Adipocyte (in vitro differentiated cells): Measurements from ENCODE around the gene BACH2.

ENCODE experiments used
- DNase-seq: peaks from one replicate; pipeline ENCODE4 v3.0.0-alpha.2; 2015; ENCODE audit warnings: low read depth
- H3K27me3 ChIP-seq: replicated peaks from 2 replicates; pipeline ENCODE4 v1.7.0; 2013; ENCODE audit warnings: mild to moderate bottlenecking, low read length, moderate library complexity; ENCODE audit not compliant: control insufficient read depth, insufficient read depth
- H3K36me3 ChIP-seq: 2 replicates; pipeline ENCODE4 v1.7.0; 2013; ENCODE audit warnings: low read length, mild to moderate bottlenecking, moderate library complexity; ENCODE audit not compliant: control insufficient read depth, insufficient read depth, severe bottlenecking
- H3K4me1 ChIP-seq: 2 replicates; pipeline ENCODE4 v1.7.0; 2013; ENCODE audit warnings: mild to moderate bottlenecking, low read length, moderate library complexity; ENCODE audit not compliant: control insufficient read depth, insufficient read depth
- H3K4me3 ChIP-seq: 2 replicates; pipeline ENCODE4 v1.7.0; 2013; ENCODE audit warnings: mild to moderate bottlenecking, low read length, moderate library complexity
- H3K9ac ChIP-seq: 2 replicates; pipeline ENCODE4 v1.7.0; 2013; ENCODE audit warnings: mild to moderate bottlenecking, low read length, moderate library complexity
- H3K9me3 ChIP-seq: 2 replicates; pipeline ENCODE4 v1.7.0; 2013; ENCODE audit warnings: mild to moderate bottlenecking, low read length, moderate library complexity; ENCODE audit not compliant: control insufficient read depth

BACH2 gene

DNA sequence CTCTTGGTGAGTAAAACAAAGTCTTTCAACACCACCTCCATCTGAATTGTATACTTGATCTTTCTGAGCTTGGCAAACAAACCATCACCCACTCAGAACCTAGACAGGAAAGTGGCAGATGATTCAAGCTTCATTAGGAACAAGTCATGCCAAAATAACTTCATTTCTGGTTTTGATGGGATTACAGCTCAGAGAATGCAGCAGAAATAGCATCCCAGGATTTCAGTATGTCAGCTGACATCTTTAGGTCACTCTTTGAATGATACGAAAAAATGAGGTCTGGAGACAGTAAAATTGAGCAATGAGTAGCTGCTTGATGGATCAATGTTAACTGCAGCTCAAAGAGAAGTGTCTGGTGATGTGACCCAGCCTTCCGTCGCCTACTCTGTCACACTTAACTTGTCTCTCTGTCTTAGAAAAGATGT lies 310.0 kb downstream of the BACH2 start:
- H3K4me3 ChIP-seq, result no peak overlapping the region
- no peak for DNase-seq
- no peaks in the 10 kb centered on the region for H3K9me3 ChIP-seq
- peaks cover 39% of the 10 kb centered on the region for H3K4me1 ChIP-seq
- H3K27me3 ChIP-seq, result no peaks in the 10 kb centered on the region
- H3K36me3 ChIP-seq, result no peaks in the 10 kb centered on the region
- H3K9ac ChIP-seq, result no peak overlapping the region

DNA sequence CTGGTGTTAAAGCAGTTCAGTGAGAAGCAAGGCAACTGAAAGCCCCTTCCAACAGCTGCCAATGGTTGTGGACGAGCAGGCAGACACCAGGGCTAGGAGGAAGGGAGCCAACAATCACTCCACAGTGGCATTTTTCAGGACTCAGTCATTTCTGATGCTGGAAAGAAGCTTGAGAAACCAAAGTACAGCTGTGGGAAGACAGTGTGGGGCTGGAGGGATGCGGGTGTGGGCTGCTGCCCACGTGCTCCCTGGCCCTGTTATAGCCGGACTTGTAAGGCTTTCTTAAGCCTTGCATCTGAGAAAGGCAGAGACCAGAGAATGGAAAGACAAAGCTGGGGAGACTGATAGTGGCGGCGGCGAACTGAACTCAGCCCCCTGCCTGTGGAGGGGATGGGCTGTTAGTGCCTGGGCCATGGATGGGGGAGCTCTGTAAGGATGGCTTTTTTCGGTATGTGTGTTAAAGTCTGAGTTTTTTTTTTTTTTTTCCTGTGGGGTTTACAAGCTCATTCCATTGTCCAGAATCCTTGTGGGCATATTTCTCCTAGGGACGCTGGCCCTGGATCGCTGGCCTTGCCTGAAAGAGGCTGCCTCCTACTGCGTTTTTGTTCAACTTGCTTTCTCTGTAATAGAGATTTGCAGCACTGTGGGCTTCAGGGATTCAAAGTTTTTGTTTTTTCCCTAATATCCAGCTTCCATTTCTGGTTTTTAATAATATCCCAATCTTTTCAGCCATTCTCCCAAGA lies 310.7 kb downstream of the BACH2 start:
- peak; percentile 48 for DNase-seq
- Histone ChIP-seq H3K9me3 (no peaks in the 10 kb centered on the region), H3K4me1 (peaks cover 39% of the 10 kb centered on the region), H3K4me3 (peak overlapping the region; percentile 57), H3K36me3 (no peaks in the 10 kb centered on the region), H3K9ac (peak overlapping the region; percentile 40), H3K27me3 (no peaks in the 10 kb centered on the region)

DNA sequence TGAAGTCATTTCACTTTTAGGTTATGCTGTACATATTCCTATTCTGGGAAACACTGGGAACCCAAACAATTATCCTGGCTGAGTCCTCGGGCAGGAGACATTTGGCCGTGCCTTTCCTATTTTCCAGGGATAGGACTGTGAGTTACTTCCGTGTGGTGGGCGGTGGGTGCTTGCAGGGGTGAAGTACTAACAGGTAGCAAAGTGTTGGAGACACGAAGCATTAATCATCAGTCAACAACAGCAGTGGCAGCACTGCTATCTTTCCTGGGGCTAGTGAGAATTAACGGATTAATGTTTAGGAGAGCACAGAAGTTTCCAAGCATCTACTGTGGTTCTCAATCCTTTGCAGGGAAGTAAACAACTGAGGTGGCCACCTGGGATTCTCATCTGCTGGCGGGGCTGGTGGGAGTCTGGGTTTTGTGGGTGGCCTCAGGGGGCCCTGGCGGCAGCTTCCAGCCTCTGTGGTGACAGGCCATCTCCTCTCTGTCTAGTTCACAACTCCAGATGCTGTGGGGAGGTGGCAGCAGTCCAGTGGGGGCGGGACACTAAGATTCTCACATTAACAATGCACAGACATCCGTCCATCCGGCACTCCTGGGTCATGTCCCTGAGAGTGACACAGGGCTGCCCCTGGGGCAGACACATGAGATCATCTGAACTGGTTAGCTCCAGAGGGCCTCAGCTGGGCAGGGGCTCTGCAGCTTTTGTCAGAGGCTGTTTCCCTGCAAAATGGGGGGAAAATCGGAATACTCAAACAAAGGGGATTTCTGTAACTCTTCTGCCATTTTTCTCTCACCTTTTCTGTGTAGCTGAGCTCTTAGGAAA lies 311.5 kb downstream of the BACH2 start:
- no peaks in the 10 kb centered on the region for H3K27me3 ChIP-seq
- H3K4me3 ChIP-seq, result peak overlapping the region; percentile 57
- H3K4me1 ChIP-seq, result peaks cover 38% of the 10 kb centered on the region
- no peaks in the 10 kb centered on the region for H3K9me3 ChIP-seq
- no peaks in the 10 kb centered on the region for H3K36me3 ChIP-seq
- H3K9ac ChIP-seq, result peak overlapping the region; percentile 37
- DNase-seq, result no peak

DNA sequence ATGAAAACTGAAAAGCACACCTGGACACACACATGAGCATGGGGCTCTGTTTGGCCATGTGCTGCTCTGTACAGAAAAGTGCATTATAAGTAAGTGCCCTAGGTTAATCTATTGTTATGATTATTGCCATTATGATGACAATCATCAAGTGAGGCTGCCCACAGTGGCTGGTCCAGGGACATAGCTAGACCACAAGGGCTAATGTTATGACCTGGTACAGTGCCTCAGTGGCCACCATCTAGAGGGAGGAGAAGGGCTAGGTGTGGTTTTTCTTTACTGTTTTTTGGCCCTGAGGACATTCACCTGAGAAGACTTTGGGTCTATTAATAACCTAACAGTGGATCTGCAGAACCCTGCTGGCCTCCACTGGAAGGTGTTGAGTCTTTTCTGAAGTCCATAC lies 316.3 kb downstream of the BACH2 start:
- H3K4me3 ChIP-seq, result no peak overlapping the region
- H3K4me1 ChIP-seq, result peaks cover 28% of the 10 kb centered on the region
- no peaks in the 10 kb centered on the region for H3K27me3 ChIP-seq
- H3K36me3 ChIP-seq, result no peaks in the 10 kb centered on the region
- DNase-seq, result no peak
- no peak overlapping the region for H3K9ac ChIP-seq
- no peaks in the 10 kb centered on the region for H3K9me3 ChIP-seq

DNA sequence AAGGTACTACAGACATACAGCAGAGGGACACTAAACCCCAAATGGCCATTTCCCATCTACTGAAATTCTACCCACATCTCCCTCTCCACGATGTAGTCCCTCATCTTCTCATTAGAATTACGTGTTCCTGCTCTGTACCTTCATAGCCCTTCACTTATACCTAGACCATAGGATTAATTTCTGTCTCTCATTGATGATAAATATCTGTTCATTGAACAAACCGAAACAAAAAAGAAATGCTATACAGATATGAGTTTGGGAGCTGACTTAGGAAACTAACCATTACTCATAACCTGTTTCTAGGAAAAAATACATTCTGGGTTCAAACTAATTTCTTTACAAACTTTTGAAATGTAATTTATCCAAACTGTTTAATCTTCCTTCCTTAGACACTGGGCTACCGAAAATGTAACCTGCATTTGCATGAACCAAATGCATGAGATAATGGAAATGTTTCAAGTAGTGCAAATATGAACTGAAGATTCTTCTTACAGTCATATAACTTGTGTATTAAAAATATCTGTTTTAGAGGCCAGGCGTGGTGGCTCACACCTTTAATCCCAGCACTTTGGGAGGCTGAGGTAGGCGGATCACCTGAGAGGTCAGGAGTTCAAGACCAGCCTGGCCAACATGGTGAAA lies 317.0 kb downstream of the BACH2 start:
- H3K27me3 ChIP-seq, result no peaks in the 10 kb centered on the region
- H3K9ac ChIP-seq, result no peak overlapping the region
- peaks cover 22% of the 10 kb centered on the region for H3K4me1 ChIP-seq
- H3K9me3 ChIP-seq, result no peaks in the 10 kb centered on the region
- H3K4me3 ChIP-seq, result no peak overlapping the region
- H3K36me3 ChIP-seq, result no peaks in the 10 kb centered on the region
- no peak for DNase-seq

DNA sequence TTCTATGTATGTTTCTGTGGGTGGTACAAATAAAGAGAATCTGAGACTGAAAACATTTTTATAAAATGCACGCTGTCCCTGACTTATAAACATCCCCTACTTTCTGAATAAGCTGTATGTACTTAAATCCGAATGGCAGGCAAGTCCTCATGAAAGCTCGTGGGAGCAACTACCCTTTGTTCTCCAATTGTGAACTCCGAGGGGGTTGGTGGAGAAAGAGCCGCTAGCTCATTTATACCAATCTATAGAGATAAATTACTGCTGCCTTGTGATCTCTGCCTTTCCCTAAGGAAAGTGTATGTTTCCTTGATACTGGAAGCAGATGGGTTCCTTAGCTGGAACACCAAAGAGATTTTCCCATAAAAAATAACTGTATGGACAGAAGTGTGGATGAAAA lies 317.9 kb downstream of the BACH2 start:
- DNase-seq, result no peak
- peaks cover 22% of the 10 kb centered on the region for H3K4me1 ChIP-seq
- no peaks in the 10 kb centered on the region for H3K27me3 ChIP-seq
- peak overlapping the region; percentile 15 for H3K9ac ChIP-seq
- H3K9me3 ChIP-seq, result no peaks in the 10 kb centered on the region
- no peak overlapping the region for H3K4me3 ChIP-seq
- H3K36me3 ChIP-seq, result no peaks in the 10 kb centered on the region

DNA sequence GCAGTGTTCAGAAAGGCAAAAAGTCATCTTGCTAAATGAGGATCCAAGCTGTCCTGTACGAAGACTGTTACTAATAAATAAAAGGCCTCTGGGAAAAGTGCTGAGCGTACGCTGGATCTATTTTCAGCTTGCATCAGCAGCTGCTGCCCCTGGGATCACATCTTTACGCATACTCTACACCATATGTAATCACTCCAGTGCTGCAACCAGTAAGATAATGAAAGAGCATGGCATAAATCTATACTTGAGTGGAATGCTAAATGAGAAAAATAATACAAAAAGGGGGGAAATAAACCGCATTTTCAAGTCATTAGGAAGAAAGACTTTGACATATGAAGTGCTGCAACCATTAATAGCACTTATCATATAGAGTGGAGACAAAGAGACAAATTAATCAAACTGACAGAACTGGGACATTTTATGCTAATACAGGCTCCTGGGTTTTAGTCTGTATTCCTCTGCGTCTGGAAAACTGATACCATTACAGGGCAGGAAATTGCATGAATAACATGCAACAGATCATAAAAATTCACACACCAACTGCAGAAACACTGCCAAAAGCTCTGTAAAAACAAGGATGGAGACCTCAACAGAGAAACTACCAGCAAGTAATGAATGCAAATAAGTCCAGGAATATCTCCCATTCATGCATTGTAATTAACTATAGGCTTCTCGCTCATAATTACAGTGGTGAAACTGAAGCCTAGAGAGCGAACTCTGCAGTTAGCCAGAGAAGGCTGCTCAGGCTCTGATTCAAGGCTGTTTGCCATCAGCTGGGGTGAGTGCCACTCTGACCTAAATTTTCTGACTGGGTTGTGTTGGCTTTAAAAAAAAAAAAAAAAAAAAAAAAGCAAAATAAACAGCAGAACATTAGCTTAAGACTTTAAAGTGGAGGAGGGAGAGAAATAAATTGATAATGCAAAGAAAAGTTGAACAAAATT lies 318.6 kb downstream of the BACH2 start:
- Histone ChIP-seq H3K9me3 (no peaks in the 10 kb centered on the region), H3K4me1 (peaks cover 22% of the 10 kb centered on the region), H3K9ac (peak overlapping the region; percentile 15), H3K36me3 (no peaks in the 10 kb centered on the region), H3K27me3 (no peaks in the 10 kb centered on the region), H3K4me3 (peak overlapping the region; percentile 59)
- DNase-seq, result no peak

DNA sequence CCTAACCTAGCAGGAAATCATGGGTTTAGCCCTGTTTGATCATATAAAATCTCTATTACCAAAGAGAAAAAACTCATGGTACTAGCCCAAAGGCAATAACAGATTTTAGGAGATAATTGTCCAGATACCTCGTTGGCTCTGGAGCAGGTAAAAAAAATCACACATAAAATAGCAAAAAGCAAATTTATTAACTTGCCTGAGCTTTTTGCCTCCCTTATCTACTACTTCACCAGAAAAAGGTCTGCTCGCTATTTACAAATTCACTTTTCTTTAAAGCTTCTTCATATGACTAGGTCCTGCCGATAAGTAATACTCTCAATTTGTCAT lies 320.0 kb downstream of the BACH2 start:
- Histone ChIP-seq H3K4me3 (no peak overlapping the region), H3K9ac (no peak overlapping the region), H3K36me3 (no peaks in the 10 kb centered on the region), H3K27me3 (no peaks in the 10 kb centered on the region), H3K4me1 (peaks cover 22% of the 10 kb centered on the region), H3K9me3 (no peaks in the 10 kb centered on the region)
- DNase-seq, result no peak

DNA sequence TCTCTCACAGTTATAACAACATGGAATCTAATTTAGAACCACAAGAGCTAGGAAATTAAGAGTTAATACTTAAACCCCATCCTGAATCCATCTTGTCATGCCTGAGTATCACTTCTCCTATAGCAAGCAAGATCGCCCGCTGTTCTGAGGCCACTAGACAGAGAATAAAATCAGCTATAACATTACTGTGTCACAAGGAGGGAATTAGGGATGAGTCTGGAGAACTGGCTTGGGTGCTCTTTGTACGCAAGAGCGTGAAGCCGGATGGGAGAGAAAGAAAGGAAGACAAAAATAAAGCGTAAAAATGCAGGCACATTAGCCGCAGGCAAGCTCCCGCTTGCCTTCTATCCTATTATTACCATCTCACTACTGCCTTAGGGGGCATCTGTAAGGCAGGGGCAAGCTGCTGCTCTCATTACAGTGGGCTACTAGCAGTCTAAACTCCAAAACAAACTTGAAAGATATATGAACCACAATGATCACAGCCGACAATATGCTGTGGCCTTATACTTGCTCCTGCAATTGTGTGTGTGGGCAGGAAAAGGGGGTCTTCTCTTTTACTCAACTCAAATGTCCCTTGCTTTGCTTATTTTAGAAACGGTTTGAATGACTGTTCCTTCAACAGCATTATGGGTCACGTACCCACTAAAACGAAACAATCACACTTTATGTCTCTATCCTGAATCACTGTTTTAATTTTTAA lies 320.5 kb downstream of the BACH2 start:
- H3K9ac ChIP-seq, result no peak overlapping the region
- H3K4me1 ChIP-seq, result peaks cover 22% of the 10 kb centered on the region
- H3K36me3 ChIP-seq, result no peaks in the 10 kb centered on the region
- no peak overlapping the region for H3K4me3 ChIP-seq
- no peaks in the 10 kb centered on the region for H3K27me3 ChIP-seq
- DNase-seq, result no peak
- H3K9me3 ChIP-seq, result no peaks in the 10 kb centered on the region

DNA sequence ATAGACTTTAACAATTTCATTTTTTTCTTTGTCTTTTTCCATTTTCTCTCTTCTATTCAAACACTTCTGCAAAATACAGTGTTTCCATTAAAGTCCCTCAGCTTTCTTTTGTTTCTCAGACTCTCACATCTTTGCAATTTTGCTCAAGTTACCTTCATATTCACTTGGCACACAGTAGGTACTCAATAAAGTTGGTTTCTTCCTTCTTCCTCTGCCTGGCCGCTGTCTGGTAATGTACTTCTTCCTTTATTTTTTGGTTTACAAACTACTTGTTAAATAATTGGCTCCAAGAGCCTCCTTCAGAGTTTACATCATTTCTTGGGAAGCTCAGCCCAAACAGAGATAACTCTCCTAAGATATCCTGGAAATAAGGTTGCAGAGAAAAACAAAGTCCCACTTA lies 321.3 kb downstream of the BACH2 start:
- Histone ChIP-seq H3K9ac (no peak overlapping the region), H3K9me3 (no peaks in the 10 kb centered on the region), H3K4me1 (peaks cover 26% of the 10 kb centered on the region), H3K36me3 (no peaks in the 10 kb centered on the region), H3K27me3 (no peaks in the 10 kb centered on the region), H3K4me3 (no peak overlapping the region)
- DNase-seq, result no peak
